Epidermal melanocyte (primary cell): ENCODE measurements around the gene BAD.
"Not testable (repeated sequence)": the region's sequence is repeated elsewhere in the genome, so short reads cannot be mapped to it uniquely, and the experiment has no call there.

Source experiments
- DNase-seq: peaks from one replicate; pipeline ENCODE4 v3.0.0; 2011; ENCODE audit warnings: low spot score; ENCODE audit not compliant: insufficient read length

Gene BAD

GRCh38 chr11:64315667-64316526, 31.4 kb upstream of the BAD start:
- DNase-seq, result not testable (repeated sequence)

GRCh38 chr11:64314805-64315561, 30.5 kb upstream of the BAD start:
- no peak for DNase-seq

GRCh38 chr11:64314146-64314804, 29.8 kb upstream of the BAD start:
- DNase-seq, result no peak

GRCh38 chr11:64313491-64314145, 29.2 kb upstream of the BAD start:
- no peak for DNase-seq

- DNase-seq, result no peak
These were observed 28.5 kb upstream of the BAD start for GRCh38 chr11:64312947-64313346.

- DNase-seq, result not testable (repeated sequence)
These were observed 23.3 kb upstream of the BAD start for GRCh38 chr11:64307795-64308194.

- no peak for DNase-seq
These were observed 22.6 kb upstream of the BAD start for GRCh38 chr11:64306876-64307622.

GRCh38 chr11:64306563-64306875, 22.1 kb upstream of the BAD start:
- DNase-seq, result no peak

GRCh38 chr11:64305691-64306562, 21.5 kb upstream of the BAD start:
- DNase-seq, result no peak

GRCh38 chr11:64305075-64305690, 20.7 kb upstream of the BAD start, which contains the start of gene ESRRA:
Gene ESRRA, plus strand, starts transcription at chr11:64305524. Its CDS starts 1,656 bp downstream, at chr11:64307180.
- DNase-seq, result peak; percentile 97

GRCh38 chr11:64304316-64305072, 20.0 kb upstream of the BAD start:
- DNase-seq, result peak; percentile 91

- DNase-seq, result no peak
These were observed 19.5 kb upstream of the BAD start for GRCh38 chr11:64304032-64304315.

GRCh38 chr11:64303109-64304031, 18.9 kb upstream of the BAD start:
- DNase-seq, result no peak

- no peak for DNase-seq
These were observed 15.6 kb upstream of the BAD start, which contains the start of gene CATSPERZ for GRCh38 chr11:64299847-64300648. Gene CATSPERZ, plus strand, starts transcription at chr11:64300358. Its CDS starts 53 bp downstream, at chr11:64300411.

- peak; percentile 52 for DNase-seq
These were observed 14.7 kb upstream of the BAD start for GRCh38 chr11:64298966-64299846.
